ENCODE measurements around the gene APOB. TPM values are rescaled to one million over a fixed set of nuclear protein-coding genes. Genes with fewer than 3 reads are reported as not detected.

The APOB gene
- total and polyA plus RNA-seq, 2 of the 13 experiments (the other 11 are each of a cell fraction or from before 2014, with no cell fraction given), result 1,569 to 2,515 TPM

- no peak for TF ChIP-seq MTERF4 (CRISPR knock-in tag; IDR thresholded peaks at IDR 0.05)
- no peak for TF ChIP-seq ZNF776 (CRISPR knock-in tag; IDR thresholded peaks at IDR 0.05)
- TF ChIP-seq MBD4 (IDR thresholded peaks at IDR 0.05; ENCODE audit: borderline replicate concordance, low read length), result peak; percentile 68; the same call in 1 of the 2 replicates
- peak; percentile 95 for TF ChIP-seq DPF2 (CRISPR knock-in tag; IDR thresholded peaks at IDR 0.05; ENCODE audit: borderline replicate concordance, low read depth)
- TF ChIP-seq ZNF143 (CRISPR knock-in tag; IDR thresholded peaks at IDR 0.05), result peak; percentile 60
- TF ChIP-seq KLF13 (CRISPR knock-in tag; IDR thresholded peaks at IDR 0.05), result no peak
- TF ChIP-seq POLR2G (IDR thresholded peaks at IDR 0.05; ENCODE audit: low read depth, low read length), result peak; percentile 90
- peak; percentile 63; the same call in 1 of the 2 replicates for TF ChIP-seq SIN3A (IDR thresholded peaks at IDR 0.05; ENCODE audit: borderline replicate concordance, low read depth, low read length)
- TF ChIP-seq LBX2 (CRISPR knock-in tag; IDR thresholded peaks at IDR 0.05; ENCODE audit: borderline replicate concordance), result no peak
- peak; percentile 36; the same call in 1 of the 2 replicates for TF ChIP-seq FOSL1 (CRISPR knock-in tag; IDR thresholded peaks at IDR 0.05; ENCODE audit: borderline replicate concordance)
- TF ChIP-seq PHF21A (CRISPR knock-in tag; IDR thresholded peaks at IDR 0.05), result peak; percentile 93
- peak; percentile 59 for TF ChIP-seq SALL1 (CRISPR knock-in tag; IDR thresholded peaks at IDR 0.05)
- TF ChIP-seq CREB1 (IDR thresholded peaks at IDR 0.05), result no peak
- peak; percentile 75 for TF ChIP-seq CREB1 (CRISPR knock-in tag; IDR thresholded peaks at IDR 0.05)
- TF ChIP-seq TAF1 (CRISPR knock-in tag; IDR thresholded peaks at IDR 0.05), result peak; percentile 68; the same call in 1 of the 2 replicates
- TF ChIP-seq ZSCAN29 (CRISPR knock-in tag; conservative IDR thresholded peaks at IDR 0.05), result peak; percentile 95; the same call in 1 of the 2 replicates
- TF ChIP-seq ZNF460 (CRISPR knock-in tag; IDR thresholded peaks at IDR 0.05; ENCODE audit: borderline replicate concordance), result no peak; the same call in 1 of the 2 replicates
- TF ChIP-seq ZNF333 (CRISPR knock-in tag; IDR thresholded peaks at IDR 0.05; ENCODE audit: borderline replicate concordance), result no peak; the same call in 1 of the 2 replicates
- TF ChIP-seq ZNF205 (CRISPR knock-in tag; IDR thresholded peaks at IDR 0.05), result peak; percentile 63; the same call in 1 of the 2 replicates
- peak; percentile 89 for TF ChIP-seq MLXIP (CRISPR knock-in tag; IDR thresholded peaks at IDR 0.05; ENCODE audit: borderline replicate concordance)
- TF ChIP-seq U2AF1 (optimal IDR thresholded peaks at IDR 0.05; ENCODE audit: low read depth, low read length), result no peak
- TF ChIP-seq SSRP1 (CRISPR knock-in tag; IDR thresholded peaks at IDR 0.05), result peak; percentile 31; the same call in 1 of the 2 replicates
- no peak for TF ChIP-seq ZNF879 (CRISPR knock-in tag; IDR thresholded peaks at IDR 0.05)
- no peak for TF ChIP-seq ZNF496 (CRISPR knock-in tag; IDR thresholded peaks at IDR 0.05; ENCODE audit: insufficient replicate concordance)
- peak; percentile 89 for TF ChIP-seq ZMYM4 (CRISPR knock-in tag; IDR thresholded peaks at IDR 0.05)
Measured at GRCh38 chr2:21070341-21071257, 26.7 kb upstream of the APOB start (continued).

All from HepG2 (cell line).